Testis (tissue), 3 donors: ENCODE data around the gene VSNL1. TPM values are rescaled to one million over a fixed set of nuclear protein-coding genes. Genes with fewer than 3 reads are reported as not detected.

Source experiments
- DNase-seq: peaks from one replicate; pipeline ENCODE4 v3.0.0-alpha.2; 2019
- H3K27ac ChIP-seq, 2 donors: fragments of 200-600 bp; sonication (generic); one replicate each; pipeline ENCODE4 v1.5.1; 2019
- H3K27me3 ChIP-seq: fragments of 200-600 bp; sonication (generic); one replicate; pipeline ENCODE4 v1.5.1; 2019
- H3K36me3 ChIP-seq: fragments of 200-600 bp; sonication (generic); one replicate; pipeline ENCODE4 v1.5.1; 2017; ENCODE audit warnings: low read depth; ENCODE audit errors: missing control alignments
- H3K4me1 ChIP-seq: fragments of 200-600 bp; sonication (generic); one replicate; pipeline ENCODE4 v1.5.1; 2019
- H3K4me3 ChIP-seq, 2 donors: fragments of 200-600 bp; sonication (generic); one replicate each; pipeline ENCODE4 v1.5.1; 2017 to 2019
- H3K9me3 ChIP-seq: fragments of 200-600 bp; sonication (generic); one replicate; pipeline ENCODE4 v1.5.1; 2017
- POLR2A ChIP-seq: fragments of 450-650 bp; IDR thresholded peaks from one replicate; pipeline ENCODE4 v1.6.1; 2017; ENCODE audit warnings: antibody characterized with exemption, mild to moderate bottlenecking, moderate library complexity
- WGBS, 2 donors: methylation state at CpG; one replicate each; pipeline ENCODE4 v1.1.5; 2018; 5-methylcytosine and 5-hydroxymethylcytosine counted together
- intact Hi-C: fragments of 100-400 bp; cut with DNase I; formaldehyde crosslinking; loops from one replicate; pipeline ENCODE4 v1.15.1; 2023; ENCODE audit warnings: low total_unique reads
- polyA plus RNA-seq: library from polyadenylated mRNA; stranded (reverse); fragments of 350-450 nt; fragmentation: Illumina TruSeq; extraction: RNeasy Lipid Tissue Mini Kit (QIAGEN cat#74804); gene quantifications from one replicate; pipeline ENCODE4 v1.2.3, GENCODE V29; 2014; ENCODE audit warnings: low read depth, low replicate concordance; ENCODE audit not compliant: insufficient read depth
- total RNA-seq, 2 donors: library from RNA; depleted of rRNA; stranded (reverse); fragments of >200 nt; gene quantifications; one replicate each; pipeline ENCODE4 v1.2.3, GENCODE V29; 2016
- TF ChIP-seq, protein P1 (sequence below), 3 experiments: fragments of 450-650 bp in 2 of 3; fragments of 200-600 bp in 1 of 3; sonication (generic) in 1 of 3; IDR thresholded peaks; one replicate each; pipeline ENCODE4 v1.5.1; 2016 to 2019; ENCODE audit warnings: antibody characterized with exemption in 3 of 3, mild to moderate bottlenecking in 2 of 3, moderate library complexity in 1 of 3

VSNL1 gene
- total and polyA plus RNA-seq, 3 donors from 2014 or later, result 0.46 to 1.8 (median 1.4) TPM

DNA sequence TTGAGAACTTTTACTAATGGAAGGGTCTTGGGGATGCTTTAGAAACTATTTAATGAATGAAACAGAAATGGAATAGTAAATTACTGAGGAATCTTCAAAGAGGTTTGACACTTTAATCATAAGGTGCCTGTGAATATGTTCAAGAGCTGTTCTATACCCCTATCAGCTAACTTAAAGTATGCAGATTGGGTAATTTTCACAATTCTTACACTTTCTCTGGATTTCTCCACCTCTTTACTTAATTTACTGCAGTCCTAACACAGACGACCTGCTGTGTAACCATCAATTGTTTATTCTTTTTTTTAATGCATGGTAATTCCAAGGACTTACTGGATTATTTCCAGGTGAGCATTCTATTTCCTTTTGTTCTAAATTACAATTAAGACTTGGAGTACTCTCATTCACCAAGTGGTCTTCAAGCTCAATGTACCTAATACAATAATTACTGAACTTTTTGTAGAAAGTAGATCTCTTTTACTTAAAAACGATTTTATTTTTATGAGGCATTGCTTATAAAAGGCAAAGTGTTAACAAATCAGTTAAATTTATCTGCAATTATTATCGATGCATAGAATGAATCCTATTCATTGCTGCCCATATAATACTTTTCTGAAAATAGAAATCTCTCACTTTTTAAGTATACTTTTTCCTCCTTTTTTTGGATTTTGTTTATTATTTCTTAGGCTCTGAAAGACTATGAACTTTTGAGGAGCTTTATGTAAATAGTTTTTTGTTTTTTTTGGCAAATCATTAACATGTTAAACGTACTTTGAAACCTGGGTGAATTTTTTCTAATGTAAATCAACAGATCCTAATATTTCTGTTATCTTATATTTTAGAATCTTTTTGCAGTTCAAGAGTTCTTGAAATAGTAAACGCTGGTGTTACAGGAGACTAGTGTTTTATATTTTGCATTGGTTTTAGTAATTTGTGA is 5.5 kb downstream of the VSNL1 start:
- H3K4me1 ChIP-seq, result peaks cover 4% of the 10 kb centered on the region
- no peak overlapping the region for H3K4me3 ChIP-seq
- H3K9me3 ChIP-seq, result no peaks in the 10 kb centered on the region
- WGBS, 2 donors, result 70 to 72% methylated on average over 5 of the region's 5 CpGs
- no peak for DNase-seq
- intact Hi-C loops, result no loop called here
- no peaks in the 10 kb centered on the region for H3K36me3 ChIP-seq
- TF ChIP-seq, protein P1, sequence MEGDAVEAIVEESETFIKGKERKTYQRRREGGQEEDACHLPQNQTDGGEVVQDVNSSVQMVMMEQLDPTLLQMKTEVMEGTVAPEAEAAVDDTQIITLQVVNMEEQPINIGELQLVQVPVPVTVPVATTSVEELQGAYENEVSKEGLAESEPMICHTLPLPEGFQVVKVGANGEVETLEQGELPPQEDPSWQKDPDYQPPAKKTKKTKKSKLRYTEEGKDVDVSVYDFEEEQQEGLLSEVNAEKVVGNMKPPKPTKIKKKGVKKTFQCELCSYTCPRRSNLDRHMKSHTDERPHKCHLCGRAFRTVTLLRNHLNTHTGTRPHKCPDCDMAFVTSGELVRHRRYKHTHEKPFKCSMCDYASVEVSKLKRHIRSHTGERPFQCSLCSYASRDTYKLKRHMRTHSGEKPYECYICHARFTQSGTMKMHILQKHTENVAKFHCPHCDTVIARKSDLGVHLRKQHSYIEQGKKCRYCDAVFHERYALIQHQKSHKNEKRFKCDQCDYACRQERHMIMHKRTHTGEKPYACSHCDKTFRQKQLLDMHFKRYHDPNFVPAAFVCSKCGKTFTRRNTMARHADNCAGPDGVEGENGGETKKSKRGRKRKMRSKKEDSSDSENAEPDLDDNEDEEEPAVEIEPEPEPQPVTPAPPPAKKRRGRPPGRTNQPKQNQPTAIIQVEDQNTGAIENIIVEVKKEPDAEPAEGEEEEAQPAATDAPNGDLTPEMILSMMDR (IDR thresholded peaks at IDR 0.05), result no peak
- no peak for TF ChIP-seq POLR2A
- no peak overlapping the region for H3K27ac ChIP-seq
- H3K27me3 ChIP-seq, result no peaks in the 10 kb centered on the region

GRCh38 chr2:17547237-17547636 is 6.7 kb downstream of the VSNL1 start:
- DNase-seq, result no peak
- Histone ChIP-seq H3K27ac (no peak overlapping the region), H3K36me3 (no peaks in the 10 kb centered on the region), H3K4me1 (no peaks in the 10 kb centered on the region), H3K4me3 (no peak overlapping the region), H3K27me3 (no peaks in the 10 kb centered on the region), H3K9me3 (no peaks in the 10 kb centered on the region)
- intact Hi-C loops, result no loop called here
- 88 to 92% methylated on average over 2 of the region's 2 CpGs for WGBS, 2 donors
- TF ChIP-seq, protein P1 (IDR thresholded peaks at IDR 0.05), result no peak
- no peak for TF ChIP-seq POLR2A

DNA sequence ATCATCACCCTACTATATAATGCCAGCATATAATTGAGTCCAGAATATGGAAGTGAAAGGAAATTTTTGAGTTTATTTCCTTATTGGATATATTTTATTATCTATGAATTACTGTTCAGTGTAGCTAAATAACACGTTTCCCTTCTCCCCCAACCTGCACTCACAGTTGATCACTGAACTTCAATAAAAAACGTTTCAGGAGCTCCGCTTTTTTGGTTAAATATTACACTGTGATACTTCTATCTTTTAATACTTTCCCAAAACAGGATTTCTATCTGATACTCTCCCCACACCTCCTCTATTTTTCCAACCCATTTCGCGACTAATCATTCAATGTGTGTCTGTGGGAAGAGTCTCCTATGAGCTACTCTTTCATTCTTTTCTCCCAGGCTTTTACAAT is 7.2 kb downstream of the VSNL1 start:
- no peak for DNase-seq
- Histone ChIP-seq H3K27me3 (no peaks in the 10 kb centered on the region), H3K9me3 (no peaks in the 10 kb centered on the region), H3K36me3 (no peaks in the 10 kb centered on the region), H3K4me3 (no peak overlapping the region), H3K4me1 (no peaks in the 10 kb centered on the region), H3K27ac (no peak overlapping the region)
- TF ChIP-seq, protein P1 (IDR thresholded peaks at IDR 0.05), result no peak
- no peak for TF ChIP-seq POLR2A
- 67 to 72% methylated on average over 5 of the region's 5 CpGs for WGBS, 2 donors
- intact Hi-C loops, result no loop called here

- H3K4me1 ChIP-seq, result no peaks in the 10 kb centered on the region
- intact Hi-C loops, result no loop called here
- H3K36me3 ChIP-seq, result no peaks in the 10 kb centered on the region
- no peak overlapping the region for H3K27ac ChIP-seq
- no peak overlapping the region for H3K4me3 ChIP-seq
- 87 to 91% methylated on average over 2 of the region's 2 CpGs for WGBS, 2 donors
- H3K27me3 ChIP-seq, result no peaks in the 10 kb centered on the region
- H3K9me3 ChIP-seq, result no peaks in the 10 kb centered on the region
- TF ChIP-seq POLR2A, result no peak
- TF ChIP-seq, protein P1 (IDR thresholded peaks at IDR 0.05), result no peak
- DNase-seq, result no peak
These were observed 10.4 kb downstream of the VSNL1 start for GRCh38 chr2:17550907-17551306.
